Omental fat pad (tissue), 4 donors: Measurements from ENCODE around the gene GINM1. TPM values are rescaled to one million over a fixed set of nuclear protein-coding genes. Genes with fewer than 3 reads are reported as not detected.
A peak's percentile ranks its signal among the peaks of the same experiment; 100 is the strongest.

ENCODE experiments used
- ATAC-seq: fragments of 150-250 bp; one replicate; pipeline ENCODE4 v1.9.1; 2016; ENCODE audit warnings: mild to moderate bottlenecking, moderate library complexity; ENCODE audit not compliant: low FRiP score
- DNase-seq: peaks from one replicate; pipeline ENCODE4 v3.0.0-alpha.2; 2019; ENCODE audit warnings: low spot score
- CTCF ChIP-seq, 3 donors: fragments of 450-650 bp; IDR thresholded peaks; one replicate each; pipeline ENCODE4 v1.5.1; 2016 to 2017; ENCODE audit warnings: antibody characterized with exemption in 3 of 3, mild to moderate bottlenecking in 3 of 3, moderate library complexity in 2 of 3
- total RNA-seq, 4 donors: library from RNA; depleted of rRNA; stranded (reverse); fragments of >200 nt; gene quantifications; one replicate each; pipeline ENCODE4 v1.1.0, GENCODE V29; 2016

GINM1 gene
- total RNA-seq, 4 donors from 2014 or later = 45.2 to 64.8 (median 54.4) TPM

- DNase-seq = no peak
- ATAC-seq = no peak
- TF ChIP-seq CTCF (IDR thresholded peaks at IDR 0.05) = no peak
Measured at GRCh38 chr6:149563928-149564325, 2.2 kb upstream of the GINM1 start.

DNA sequence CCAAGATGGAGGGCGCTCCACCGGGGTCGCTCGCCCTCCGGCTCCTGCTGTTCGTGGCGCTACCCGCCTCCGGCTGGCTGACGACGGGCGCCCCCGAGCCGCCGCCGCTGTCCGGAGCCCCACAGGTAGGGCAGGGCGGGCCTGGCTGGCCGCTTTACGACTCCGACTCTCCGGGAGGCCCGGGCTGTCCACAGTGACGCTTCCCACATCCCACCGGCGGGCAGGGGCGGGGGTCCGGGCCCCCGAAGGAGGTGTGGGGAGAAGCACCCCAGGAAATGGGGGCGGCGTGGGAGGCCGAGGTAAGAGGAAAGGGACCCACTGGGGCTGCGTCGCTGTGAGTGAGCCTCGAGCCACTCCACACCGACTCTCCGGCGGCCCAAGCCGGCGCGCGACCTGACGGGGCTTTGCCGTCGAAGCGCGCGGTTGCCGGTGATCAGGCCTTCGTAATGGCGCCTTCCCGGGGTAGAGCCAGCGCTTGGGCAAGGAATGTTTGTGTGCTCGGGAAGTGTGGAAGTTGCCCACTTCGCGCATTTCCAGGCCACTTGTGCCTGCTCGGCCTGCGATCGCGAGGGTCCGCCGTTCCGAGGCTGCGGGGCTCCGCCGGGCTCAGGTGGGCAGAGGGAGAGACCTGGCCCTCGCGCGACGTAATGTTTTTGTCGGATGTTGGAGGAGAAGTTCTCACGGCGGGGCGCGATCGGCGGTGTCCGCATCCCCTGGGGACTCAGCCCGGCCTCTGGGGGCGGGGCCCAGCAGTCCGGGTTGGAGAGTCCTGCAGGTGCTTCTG is 427 bp downstream of the GINM1 start:
- ATAC-seq (peak; percentile 31), DNase-seq (peak; percentile 34)
- no peak for TF ChIP-seq CTCF (IDR thresholded peaks at IDR 0.05)

GRCh38 chr6:149567194-149567586 is 1.0 kb downstream of the GINM1 start:
- DNase-seq (no peak), ATAC-seq (no peak)
- no peak for TF ChIP-seq CTCF (IDR thresholded peaks at IDR 0.05)

GRCh38 chr6:149567945-149568585 is 1.9 kb downstream of the GINM1 start:
- DNase-seq (no peak), ATAC-seq (no peak)
- TF ChIP-seq CTCF (IDR thresholded peaks at IDR 0.05) = no peak

DNA sequence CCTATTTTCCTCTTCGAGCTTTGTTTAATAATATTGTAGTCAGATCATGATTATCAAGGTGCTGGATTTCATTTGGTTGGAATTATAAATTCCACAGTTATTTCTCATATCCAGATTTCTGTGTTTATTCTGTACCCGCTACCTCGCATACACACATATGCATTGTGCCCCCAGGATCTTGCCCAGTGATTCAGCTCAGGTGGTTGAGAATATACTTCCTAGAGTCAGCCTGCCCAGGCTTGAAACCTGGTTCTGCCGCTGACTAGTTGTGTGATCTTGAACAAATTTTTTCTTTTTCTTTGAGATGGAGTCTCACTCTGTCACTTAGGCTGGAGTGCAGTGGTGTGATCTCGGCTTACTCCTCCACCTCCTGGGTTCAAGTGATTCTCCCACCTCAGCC is 14.7 kb downstream of the GINM1 start:
- no peak for ATAC-seq
- no peak for TF ChIP-seq CTCF (IDR thresholded peaks at IDR 0.05)
- DNase-seq = no peak

GRCh38 chr6:149581349-149581748 is 15.2 kb downstream of the GINM1 start:
- ATAC-seq (no peak), DNase-seq (no peak)
- TF ChIP-seq CTCF (IDR thresholded peaks at IDR 0.05) = no peak

- DNase-seq (no peak), ATAC-seq (no peak)
- no peak for TF ChIP-seq CTCF (IDR thresholded peaks at IDR 0.05)
Measured at GRCh38 chr6:149586149-149586548, 20.0 kb downstream of the GINM1 start.
